Heart left ventricle (tissue), 13 donors: ENCODE results near the gene NPR1.

ENCODE experiments used
- POLR2A ChIP-seq, 2 donors: fragments of 450-650 bp; IDR thresholded peaks; one replicate each; pipeline ENCODE4 v1.6.1; 2017; ENCODE audit warnings: antibody characterized with exemption in 2 of 2, mild to moderate bottlenecking in 2 of 2, moderate library complexity in 2 of 2
- TF ChIP-seq, protein P1 (sequence below), 12 donors: fragments of 200-600 bp; sonication (generic) in 4 of 12; IDR thresholded peaks; one replicate each; pipeline versions ENCODE4 v1.5.0 to v1.8.0; 2018 to 2022; ENCODE audit warnings: antibody characterized with exemption in 12 of 12, mild to moderate bottlenecking in 5 of 12
- donor health status: ischemic (EF 13 %, LVEDD 7.1; RV severe dilation, severe dysfunction).
- donor health status: DM: no; HTN: yes; CAD: no.
- donor health status: DM: no; HTN: no; CAD: no.
- donor health status: ischemic (EF 25% LVEDD 6.9; RV normal size, moderate dysfunction).
- donor health status: ischemic (EF 25% LVEDD 5.7; RV mildly dilated, moderate dysfunction).
- donor health status: ischemic (EF 35%, LVEDD 5.7; RV mildly dilated, moderate dysfunction).
- donor health status: nonischemic (EF 11% LVEDD 7.7; RV severe dilation, severe dysfunction).
- donor health status: DM: yes; HTN: yes; CAD: no.
- donor health status: PGD.
- donor health status: ischemic (EF 29% LVEDD 5.4; RV normal size, mild dysfunction).
- donor health status: nonischemic (EF 23%, LVEDD 6.1; RV moderate dilation, normal function).

DNA sequence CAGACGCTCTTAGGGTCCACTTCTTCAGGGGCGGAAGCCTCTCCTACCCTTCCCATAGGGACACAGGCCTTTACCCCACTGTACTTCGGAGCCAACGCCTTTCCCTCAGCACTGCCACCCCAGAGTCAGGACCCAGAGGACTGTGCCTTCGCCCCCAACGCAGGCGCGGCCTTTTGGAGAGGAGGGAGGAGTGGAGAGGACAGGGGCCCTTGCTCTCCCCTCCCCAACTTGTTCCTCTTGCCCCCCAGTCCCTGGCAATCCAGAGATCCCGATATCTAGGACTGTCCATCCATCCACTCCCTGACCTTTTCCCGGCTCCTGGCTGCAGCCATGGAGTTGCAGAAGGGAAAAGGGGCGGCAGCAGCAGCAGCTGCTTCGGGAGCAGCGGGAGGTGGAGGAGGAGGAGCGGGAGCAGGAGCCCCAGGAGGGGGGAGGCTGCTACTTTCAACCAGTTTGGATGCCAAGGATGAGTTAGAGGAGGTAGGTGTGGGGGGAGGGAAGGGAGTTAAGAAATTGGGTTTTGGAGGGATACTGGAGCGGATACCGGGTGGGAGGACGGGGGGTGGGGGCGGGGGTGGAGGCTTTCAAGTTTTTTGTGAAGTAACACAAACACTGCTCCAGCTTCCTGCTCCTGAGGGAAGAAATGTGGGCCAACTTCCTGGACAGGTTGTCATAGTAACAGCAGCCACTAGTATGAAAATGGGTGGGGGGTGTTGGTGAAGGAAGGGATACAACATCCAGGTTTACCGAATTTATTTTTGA lies 50.0 kb downstream of the NPR1 start:
- TF ChIP-seq, protein P1, sequence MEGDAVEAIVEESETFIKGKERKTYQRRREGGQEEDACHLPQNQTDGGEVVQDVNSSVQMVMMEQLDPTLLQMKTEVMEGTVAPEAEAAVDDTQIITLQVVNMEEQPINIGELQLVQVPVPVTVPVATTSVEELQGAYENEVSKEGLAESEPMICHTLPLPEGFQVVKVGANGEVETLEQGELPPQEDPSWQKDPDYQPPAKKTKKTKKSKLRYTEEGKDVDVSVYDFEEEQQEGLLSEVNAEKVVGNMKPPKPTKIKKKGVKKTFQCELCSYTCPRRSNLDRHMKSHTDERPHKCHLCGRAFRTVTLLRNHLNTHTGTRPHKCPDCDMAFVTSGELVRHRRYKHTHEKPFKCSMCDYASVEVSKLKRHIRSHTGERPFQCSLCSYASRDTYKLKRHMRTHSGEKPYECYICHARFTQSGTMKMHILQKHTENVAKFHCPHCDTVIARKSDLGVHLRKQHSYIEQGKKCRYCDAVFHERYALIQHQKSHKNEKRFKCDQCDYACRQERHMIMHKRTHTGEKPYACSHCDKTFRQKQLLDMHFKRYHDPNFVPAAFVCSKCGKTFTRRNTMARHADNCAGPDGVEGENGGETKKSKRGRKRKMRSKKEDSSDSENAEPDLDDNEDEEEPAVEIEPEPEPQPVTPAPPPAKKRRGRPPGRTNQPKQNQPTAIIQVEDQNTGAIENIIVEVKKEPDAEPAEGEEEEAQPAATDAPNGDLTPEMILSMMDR (IDR thresholded peaks at IDR 0.05), result no peak
- no peak for TF ChIP-seq POLR2A (IDR thresholded peaks at IDR 0.05)
